KOPT-K1 (cell line): ENCODE data around the gene OR52E8.

Source experiments
- H3K27ac ChIP-seq: fragments of 200-600 bp; sonication (generic); 2 replicates; pipeline ENCODE4 v1.5.1; 2016; ENCODE audit warnings: antibody characterized with exemption, mild to moderate bottlenecking, low read depth, low read length; ENCODE audit not compliant: poor library complexity, severe bottlenecking
- H3K36me3 ChIP-seq: fragments of 200-600 bp; sonication (generic); 2 replicates; pipeline ENCODE4 v1.5.1; 2017; ENCODE audit warnings: antibody characterized with exemption, mild to moderate bottlenecking, low read length, moderate library complexity; ENCODE audit not compliant: insufficient read depth
- H3K9me3 ChIP-seq: fragments of 200-600 bp; sonication (generic); 2 replicates; pipeline ENCODE4 v1.5.1; 2017; ENCODE audit warnings: antibody characterized with exemption, low read length, mild to moderate bottlenecking; ENCODE audit not compliant: insufficient read depth, poor library complexity, severe bottlenecking

Gene OR52E8

GRCh38 chr11:5831196-5831829 lies 26.2 kb downstream of the OR52E8 start:
- H3K9me3 ChIP-seq: no peaks in the 10 kb centered on the region
- H3K36me3 ChIP-seq: no peaks in the 10 kb centered on the region
- H3K27ac ChIP-seq: no peak overlapping the region

GRCh38 chr11:5818245-5818886 lies 39.1 kb downstream of the OR52E8 start:
- H3K36me3 ChIP-seq: no peaks in the 10 kb centered on the region
- no peaks in the 10 kb centered on the region for H3K9me3 ChIP-seq
- no peak overlapping the region for H3K27ac ChIP-seq

- no peaks in the 10 kb centered on the region for H3K9me3 ChIP-seq
- no peaks in the 10 kb centered on the region for H3K36me3 ChIP-seq
- H3K27ac ChIP-seq: no peak overlapping the region
Observed at GRCh38 chr11:5815534-5815933, 42.0 kb downstream of the OR52E8 start.

GRCh38 chr11:5809905-5810795 lies 47.3 kb downstream of the OR52E8 start:
- no peaks in the 10 kb centered on the region for H3K36me3 ChIP-seq
- no peaks in the 10 kb centered on the region for H3K9me3 ChIP-seq
- no peak overlapping the region for H3K27ac ChIP-seq

GRCh38 chr11:5809122-5809519 lies 48.4 kb downstream of the OR52E8 start:
- no peaks in the 10 kb centered on the region for H3K36me3 ChIP-seq
- H3K9me3 ChIP-seq: peaks cover 4% of the 10 kb centered on the region
- H3K27ac ChIP-seq: no peak overlapping the region

GRCh38 chr11:5808500-5809121 lies 48.9 kb downstream of the OR52E8 start, which contains the start of gene OR52N2:
Gene OR52N2 (plus strand): TSS chr11:5808924. CDS start chr11:5820336, 11,412 bp downstream.
- Histone ChIP-seq H3K9me3 (peaks cover 6% of the 10 kb centered on the region), H3K27ac (no peak within 1 kb of the TSS), H3K36me3 (no peaks in the 10 kb centered on the region)

- H3K9me3 ChIP-seq: peaks cover 6% of the 10 kb centered on the region
- no peaks in the 10 kb centered on the region for H3K36me3 ChIP-seq
- H3K27ac ChIP-seq: no peak overlapping the region
Observed at GRCh38 chr11:5807580-5807979, 49.9 kb downstream of the OR52E8 start.
